ENCODE measurements around the gene ENPP1.

The ENPP1 gene

DNA sequence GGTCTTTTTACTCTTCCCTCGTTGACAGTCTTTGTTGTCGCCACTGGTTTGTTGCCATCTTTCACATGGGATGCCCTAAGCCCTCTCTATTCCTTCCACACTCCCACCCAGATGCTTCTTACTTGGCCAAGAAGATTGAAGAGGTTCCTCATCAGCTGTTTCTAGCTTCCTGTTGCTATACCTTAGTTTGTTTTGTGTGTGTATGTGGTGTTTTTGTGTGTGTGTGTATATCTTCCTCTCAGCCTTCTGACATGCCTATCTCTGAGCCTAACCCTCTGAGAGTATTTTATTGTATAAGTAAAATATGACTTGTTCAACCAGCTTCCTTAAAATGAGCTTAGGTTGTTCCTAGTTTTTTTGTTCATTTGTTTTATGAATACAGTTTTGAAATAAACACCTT, 35.9 kb downstream of the ENPP1 start:
- DNase-seq (ENCODE audit: low read depth, low spot score), result no peak
- no peaks in the 10 kb centered on the region for H3K36me3 ChIP-seq (ENCODE audit: insufficient read depth, low read length)
- no peak overlapping the region for H3K27ac ChIP-seq
- no peak overlapping the region for H3K9ac ChIP-seq (ENCODE audit: insufficient read length)
- H3K4me3 ChIP-seq, result no peak overlapping the region
- TF ChIP-seq EZH2 (IDR thresholded peaks at IDR 0.05) (no peak), POLR2AphosphoS5 (IDR thresholded peaks at IDR 0.05; ENCODE audit: borderline replicate concordance, low read depth, low read length) (no peak), FOXP2 (optimal IDR thresholded peaks at IDR 0.05; ENCODE audit: control extremely low read depth, extremely low read length, insufficient read depth) (no peak)
- H3K9me3 ChIP-seq (ENCODE audit: low read depth, low read length), result no peaks in the 10 kb centered on the region

DNA sequence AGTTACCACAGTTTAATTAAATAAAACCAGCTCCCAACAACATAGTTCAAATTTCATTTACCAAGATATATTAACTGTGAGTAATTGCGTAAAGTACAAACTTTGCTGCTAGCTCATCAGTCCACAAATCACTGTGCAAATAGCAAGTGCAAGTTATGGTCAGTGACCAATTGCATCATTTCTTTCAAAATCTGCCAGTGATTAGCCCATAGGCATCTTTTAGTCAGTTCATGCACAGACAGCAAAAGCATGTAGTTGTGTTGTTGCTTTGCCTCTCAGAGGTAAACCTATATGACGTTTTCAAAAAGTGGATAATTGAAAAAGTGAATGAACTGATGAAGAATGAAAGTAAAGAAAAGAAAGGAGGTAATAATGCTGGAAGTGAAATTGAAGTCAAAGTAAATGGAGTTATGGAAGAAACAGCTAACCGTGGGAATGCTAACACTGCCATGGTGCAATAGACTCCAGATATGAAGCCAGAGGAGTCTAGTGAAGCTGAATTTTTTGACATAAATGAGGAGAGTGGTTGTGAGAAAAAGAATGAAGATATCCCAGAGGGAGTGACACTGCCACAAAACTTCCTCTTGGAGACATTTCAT, 36.5 kb downstream of the ENPP1 start:
- DNase-seq (ENCODE audit: low read depth, low spot score), result no peak

DNA sequence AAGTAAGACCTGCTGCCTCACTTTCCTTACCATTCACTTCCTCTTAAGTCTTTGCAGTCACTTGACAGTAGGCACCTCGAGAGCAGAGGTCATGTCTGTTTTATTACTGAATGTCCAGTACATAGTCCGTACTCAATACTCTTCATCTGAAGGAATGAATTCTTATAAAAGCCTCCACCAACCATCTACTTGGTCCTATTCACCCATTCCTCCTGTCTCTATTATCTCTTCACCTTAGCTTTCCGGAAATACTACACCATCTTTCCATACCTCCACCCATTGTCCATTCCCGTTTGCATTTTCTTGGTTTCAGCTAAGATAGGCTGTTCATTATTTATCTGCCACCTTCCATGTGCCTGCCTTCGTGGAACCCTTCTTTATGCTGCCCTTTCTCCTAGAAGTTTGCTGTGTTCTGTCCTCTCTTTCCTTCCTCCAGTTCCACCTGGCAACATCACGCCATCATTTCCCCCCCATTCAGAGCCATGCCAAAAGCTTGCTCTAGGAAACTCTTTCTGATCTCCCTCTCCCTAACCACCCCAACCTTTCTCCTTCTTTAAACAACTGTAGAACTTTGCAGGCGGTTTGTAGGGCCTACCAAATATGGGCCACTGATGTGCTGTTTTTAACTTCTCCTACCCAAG, 38.3 kb downstream of the ENPP1 start:
- TF ChIP-seq EZH2 (IDR thresholded peaks at IDR 0.05), result no peak
- no peak for TF ChIP-seq POLR2AphosphoS5 (IDR thresholded peaks at IDR 0.05; ENCODE audit: borderline replicate concordance, low read depth, low read length)
- Histone ChIP-seq H3K9me3 (ENCODE audit: low read depth, low read length) (no peaks in the 10 kb centered on the region), H3K27ac (no peak overlapping the region), H3K36me3 (ENCODE audit: insufficient read depth, low read length) (no peaks in the 10 kb centered on the region), H3K9ac (ENCODE audit: insufficient read length) (no peak overlapping the region), H3K4me3 (no peak overlapping the region)
- no peak for DNase-seq (ENCODE audit: low read depth, low spot score)

More for the DNA sequence above, 36.5 kb downstream of the ENPP1 start:
- H3K9me3 ChIP-seq (ENCODE audit: low read depth, low read length), result no peaks in the 10 kb centered on the region
- TF ChIP-seq POLR2AphosphoS5 (IDR thresholded peaks at IDR 0.05; ENCODE audit: borderline replicate concordance, low read depth, low read length), result no peak
- no peak for TF ChIP-seq EZH2 (IDR thresholded peaks at IDR 0.05)
- TF ChIP-seq FOXP2 (optimal IDR thresholded peaks at IDR 0.05; ENCODE audit: control extremely low read depth, extremely low read length, insufficient read depth), result no peak
- no peak overlapping the region for H3K4me3 ChIP-seq
- no peaks in the 10 kb centered on the region for H3K36me3 ChIP-seq (ENCODE audit: insufficient read depth, low read length)
- H3K9ac ChIP-seq (ENCODE audit: insufficient read length), result no peak overlapping the region
- H3K27ac ChIP-seq, result no peak overlapping the region

DNA sequence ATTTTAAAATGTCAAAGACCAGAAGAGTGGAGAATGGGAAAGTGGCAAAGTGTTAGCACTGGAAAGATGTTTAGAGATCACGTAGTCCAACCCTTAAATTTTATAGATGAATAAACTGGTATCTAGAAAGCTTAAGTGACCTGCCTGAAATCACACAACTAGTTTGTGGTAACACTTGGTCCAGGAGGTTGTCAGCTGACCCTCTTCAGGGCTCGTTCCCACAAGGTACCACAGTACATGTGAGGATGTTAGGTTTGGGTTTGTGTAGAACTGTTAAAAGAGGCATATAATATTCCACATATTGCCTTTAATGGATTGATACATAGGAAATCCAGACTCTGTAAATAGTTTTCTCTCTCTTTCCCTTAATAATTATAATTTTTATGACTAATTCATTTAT, 39.1 kb downstream of the ENPP1 start:
- Histone ChIP-seq H3K4me3 (no peak overlapping the region), H3K9ac (ENCODE audit: insufficient read length) (no peak overlapping the region), H3K36me3 (ENCODE audit: insufficient read depth, low read length) (no peaks in the 10 kb centered on the region), H3K9me3 (ENCODE audit: low read depth, low read length) (no peaks in the 10 kb centered on the region), H3K27ac (no peak overlapping the region)
- TF ChIP-seq FOXP2 (optimal IDR thresholded peaks at IDR 0.05; ENCODE audit: control extremely low read depth, extremely low read length, insufficient read depth) (no peak), EZH2 (IDR thresholded peaks at IDR 0.05) (no peak), POLR2AphosphoS5 (IDR thresholded peaks at IDR 0.05; ENCODE audit: borderline replicate concordance, low read depth, low read length) (no peak)
- no peak for DNase-seq (ENCODE audit: low read depth, low spot score)

DNA sequence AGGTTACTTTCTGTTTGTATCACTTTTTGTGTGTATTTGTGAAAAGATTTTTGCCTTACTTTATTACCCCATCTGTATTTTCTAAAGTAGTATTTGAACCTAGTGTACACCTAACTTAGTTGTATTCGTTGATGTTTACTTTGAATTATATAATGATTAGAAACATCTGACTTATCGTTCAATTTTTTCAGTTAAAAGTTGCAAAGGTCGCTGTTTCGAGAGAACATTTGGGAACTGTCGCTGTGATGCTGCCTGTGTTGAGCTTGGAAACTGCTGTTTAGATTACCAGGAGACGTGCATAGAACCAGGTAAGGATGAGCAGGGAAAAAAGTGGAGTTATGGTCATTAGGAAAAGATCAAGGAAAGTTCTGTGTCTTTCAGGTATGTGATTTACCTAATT, 42.0 kb downstream of the ENPP1 start:
- Histone ChIP-seq H3K27ac (no peak overlapping the region), H3K9me3 (ENCODE audit: low read depth, low read length) (no peaks in the 10 kb centered on the region), H3K9ac (ENCODE audit: insufficient read length) (no peak overlapping the region), H3K36me3 (ENCODE audit: insufficient read depth, low read length) (no peaks in the 10 kb centered on the region), H3K4me3 (no peak overlapping the region)
- no peak for DNase-seq (ENCODE audit: low read depth, low spot score)
- TF ChIP-seq EZH2 (IDR thresholded peaks at IDR 0.05) (no peak), POLR2AphosphoS5 (IDR thresholded peaks at IDR 0.05; ENCODE audit: borderline replicate concordance, low read depth, low read length) (no peak), FOXP2 (optimal IDR thresholded peaks at IDR 0.05; ENCODE audit: control extremely low read depth, extremely low read length, insufficient read depth) (no peak)

DNA sequence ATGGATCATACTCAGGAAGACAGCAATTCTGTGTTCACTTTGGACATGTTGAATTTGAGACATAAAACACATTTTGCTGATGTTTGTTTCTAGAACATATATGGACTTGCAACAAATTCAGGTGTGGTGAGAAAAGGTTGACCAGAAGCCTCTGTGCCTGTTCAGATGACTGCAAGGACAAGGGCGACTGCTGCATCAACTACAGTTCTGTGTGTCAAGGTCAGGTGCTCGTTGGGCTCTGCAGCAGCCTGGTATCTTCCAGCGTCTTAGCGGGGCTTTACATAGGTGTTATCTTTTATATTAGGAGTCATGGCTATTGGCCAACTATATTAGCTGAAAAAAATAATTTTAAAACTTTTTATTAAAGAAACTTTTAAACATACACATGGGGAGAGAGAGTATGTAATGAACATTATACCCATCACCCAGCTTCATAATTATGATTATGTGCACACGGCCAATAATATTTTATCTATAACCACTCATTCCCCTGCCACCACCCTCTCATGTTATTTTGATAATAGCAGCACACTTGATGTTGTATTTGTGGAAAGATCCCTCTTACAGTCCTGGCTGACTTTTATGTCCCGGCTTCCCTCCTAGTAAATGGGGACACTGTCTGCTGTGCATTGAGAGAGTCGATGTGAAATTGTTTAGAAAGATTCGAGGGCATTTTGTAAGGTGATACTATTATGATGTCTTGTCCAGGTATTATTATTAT, 43.4 kb downstream of the ENPP1 start:
- Histone ChIP-seq H3K27ac (no peak overlapping the region), H3K9me3 (ENCODE audit: low read depth, low read length) (no peaks in the 10 kb centered on the region), H3K9ac (ENCODE audit: insufficient read length) (no peak overlapping the region), H3K4me3 (no peak overlapping the region), H3K36me3 (ENCODE audit: insufficient read depth, low read length) (peaks cover 9% of the 10 kb centered on the region)
- TF ChIP-seq POLR2AphosphoS5 (IDR thresholded peaks at IDR 0.05; ENCODE audit: borderline replicate concordance, low read depth, low read length), result no peak
- TF ChIP-seq FOXP2 (optimal IDR thresholded peaks at IDR 0.05; ENCODE audit: control extremely low read depth, extremely low read length, insufficient read depth), result no peak
- no peak for TF ChIP-seq EZH2 (IDR thresholded peaks at IDR 0.05)
- no peak for DNase-seq (ENCODE audit: low read depth, low spot score)

DNA sequence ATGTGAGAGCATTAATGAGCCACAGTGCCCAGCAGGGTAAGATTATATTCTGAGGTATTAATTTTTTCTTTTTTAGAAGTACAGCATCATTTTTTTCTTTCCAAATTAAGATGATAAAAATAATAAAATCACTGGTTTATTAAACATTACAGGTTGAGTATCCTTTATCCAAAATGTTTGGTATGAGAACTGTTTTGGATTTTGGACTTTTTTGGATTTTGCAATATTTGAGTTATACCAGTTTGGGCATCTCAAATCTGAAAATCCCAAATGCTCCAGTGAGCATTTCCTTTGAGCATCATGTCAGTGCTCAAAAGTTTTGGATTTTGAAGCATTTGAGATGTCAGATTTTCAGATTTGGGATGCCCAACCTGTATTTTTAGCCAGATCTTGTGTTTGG, 44.4 kb downstream of the ENPP1 start:
- H3K9ac ChIP-seq (ENCODE audit: insufficient read length), result no peak overlapping the region
- no peak overlapping the region for H3K27ac ChIP-seq
- H3K9me3 ChIP-seq (ENCODE audit: low read depth, low read length), result no peaks in the 10 kb centered on the region
- peaks cover 9% of the 10 kb centered on the region for H3K36me3 ChIP-seq (ENCODE audit: insufficient read depth, low read length)
- TF ChIP-seq POLR2AphosphoS5 (IDR thresholded peaks at IDR 0.05; ENCODE audit: borderline replicate concordance, low read depth, low read length) (no peak), EZH2 (IDR thresholded peaks at IDR 0.05) (no peak), FOXP2 (optimal IDR thresholded peaks at IDR 0.05; ENCODE audit: control extremely low read depth, extremely low read length, insufficient read depth) (no peak)
- no peak for DNase-seq (ENCODE audit: low read depth, low spot score)
- no peak overlapping the region for H3K4me3 ChIP-seq

DNA sequence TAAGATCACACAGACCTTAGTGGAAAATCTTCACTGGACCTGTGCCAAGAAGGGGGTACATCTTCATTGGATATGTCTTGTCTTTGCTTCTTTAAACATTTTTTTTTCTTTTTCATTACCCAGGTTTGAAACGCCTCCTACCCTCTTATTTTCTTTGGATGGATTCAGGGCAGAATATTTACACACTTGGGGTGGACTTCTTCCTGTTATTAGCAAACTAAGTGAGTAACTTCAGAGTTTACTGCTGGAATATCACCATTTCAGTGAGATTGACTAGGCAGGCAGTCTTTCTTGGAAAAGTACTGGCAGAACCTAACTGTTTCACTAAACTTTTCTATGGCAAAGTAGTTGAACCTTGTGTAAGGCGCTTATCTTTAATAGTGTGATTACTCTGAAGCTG, 47.0 kb downstream of the ENPP1 start:
- DNase-seq (ENCODE audit: low read depth, low spot score), result peak; percentile 20
- TF ChIP-seq FOXP2 (optimal IDR thresholded peaks at IDR 0.05; ENCODE audit: control extremely low read depth, extremely low read length, insufficient read depth) (no peak), EZH2 (IDR thresholded peaks at IDR 0.05) (no peak), POLR2AphosphoS5 (IDR thresholded peaks at IDR 0.05; ENCODE audit: borderline replicate concordance, low read depth, low read length) (no peak)
- no peaks in the 10 kb centered on the region for H3K9me3 ChIP-seq (ENCODE audit: low read depth, low read length)
- peaks cover 9% of the 10 kb centered on the region for H3K36me3 ChIP-seq (ENCODE audit: insufficient read depth, low read length)
- H3K9ac ChIP-seq (ENCODE audit: insufficient read length), result no peak overlapping the region
- H3K27ac ChIP-seq, result peak overlapping the region; percentile 63
- no peak overlapping the region for H3K4me3 ChIP-seq
